Measurements from ENCODE around the gene BAG5. TPM values are rescaled to one million over a fixed set of nuclear protein-coding genes. Genes with fewer than 3 reads are reported as not detected.
"Not testable (repeated sequence)": the region's sequence is repeated elsewhere in the genome, so short reads cannot be mapped to it uniquely, and the experiment has no call there.

Gene BAG5
- total RNA-seq, 1 donor: 30.8 TPM

- H3K4me1 ChIP-seq (ENCODE audit: insufficient read depth, low read length): peaks cover 22% of the 10 kb centered on the region
- H3K36me3 ChIP-seq (ENCODE audit: insufficient read depth, low read length): peaks cover 13% of the 10 kb centered on the region
- H3K79me2 ChIP-seq (ENCODE audit: insufficient read depth, low read length): no peaks in the 10 kb centered on the region
- peak; percentile 60 for DNase-seq (ENCODE audit: insufficient read length, low spot score, missing footprints)
- no peaks in the 10 kb centered on the region for H3K27me3 ChIP-seq (ENCODE audit: insufficient read depth, low read length)
- H3K27ac ChIP-seq (ENCODE audit: low read depth, low read length): no peak overlapping the region
- H4K20me1 ChIP-seq (ENCODE audit: insufficient read depth, low read length): peaks cover 11% of the 10 kb centered on the region
- no peak overlapping the region for H3K4me3 ChIP-seq (ENCODE audit: insufficient read depth, low read length)
- no peak overlapping the region for H2AFZ ChIP-seq (ENCODE audit: low read length)
- TF ChIP-seq CTCF (IDR thresholded peaks at IDR 0.05; ENCODE audit: extremely low read depth, low read depth, low read length): no peak
- no peaks in the 10 kb centered on the region for H3K9me3 ChIP-seq (ENCODE audit: low read depth, low read length)
- H3K4me2 ChIP-seq (ENCODE audit: insufficient read depth, low read length): no peak overlapping the region
These were observed 47.6 kb downstream of the BAG5 start for GRCh38 chr14:103514596-103515421.

- peaks cover 15% of the 10 kb centered on the region for H3K4me1 ChIP-seq (ENCODE audit: insufficient read depth, low read length)
- peaks cover 23% of the 10 kb centered on the region for H3K36me3 ChIP-seq (ENCODE audit: insufficient read depth, low read length)
- peaks cover 7% of the 10 kb centered on the region for H4K20me1 ChIP-seq (ENCODE audit: insufficient read depth, low read length)
- H3K79me2 ChIP-seq (ENCODE audit: insufficient read depth, low read length): no peaks in the 10 kb centered on the region
- H3K27ac ChIP-seq (ENCODE audit: low read depth, low read length): peak overlapping the region; percentile 38
- no peak overlapping the region for H3K4me3 ChIP-seq (ENCODE audit: insufficient read depth, low read length)
- no peak overlapping the region for H3K4me2 ChIP-seq (ENCODE audit: insufficient read depth, low read length)
- no peak overlapping the region for H2AFZ ChIP-seq (ENCODE audit: low read length)
- no peak for TF ChIP-seq CTCF (IDR thresholded peaks at IDR 0.05; ENCODE audit: extremely low read depth, low read depth, low read length)
- H3K9me3 ChIP-seq (ENCODE audit: low read depth, low read length): no peaks in the 10 kb centered on the region
- H3K27me3 ChIP-seq (ENCODE audit: insufficient read depth, low read length): no peaks in the 10 kb centered on the region
- peak; percentile 99 for DNase-seq (ENCODE audit: insufficient read length, low spot score, missing footprints)
These were observed 49.5 kb downstream of the BAG5 start for GRCh38 chr14:103512701-103513611.

GRCh38 chr14:103512180-103512579 lies 50.3 kb downstream of the BAG5 start:
- H3K4me3 ChIP-seq (ENCODE audit: insufficient read depth, low read length); H4K20me1 ChIP-seq (ENCODE audit: insufficient read depth, low read length); H3K79me2 ChIP-seq (ENCODE audit: insufficient read depth, low read length); H3K27me3 ChIP-seq (ENCODE audit: insufficient read depth, low read length); H2AFZ ChIP-seq (ENCODE audit: low read length); H3K9me3 ChIP-seq (ENCODE audit: low read depth, low read length); H3K4me2 ChIP-seq (ENCODE audit: insufficient read depth, low read length); DNase-seq (ENCODE audit: insufficient read length, low spot score, missing footprints): not testable (repeated sequence)
- Histone ChIP-seq H3K27ac (ENCODE audit: low read depth, low read length) (peak overlapping the region; percentile 38), H3K4me1 (ENCODE audit: insufficient read depth, low read length) (peaks cover 15% of the 10 kb centered on the region), H3K36me3 (ENCODE audit: insufficient read depth, low read length) (peaks cover 31% of the 10 kb centered on the region)

- H3K79me2 ChIP-seq (ENCODE audit: insufficient read depth, low read length): no peaks in the 10 kb centered on the region
- no peaks in the 10 kb centered on the region for H3K9me3 ChIP-seq (ENCODE audit: low read depth, low read length)
- H3K4me2 ChIP-seq (ENCODE audit: insufficient read depth, low read length): no peak overlapping the region
- H3K36me3 ChIP-seq (ENCODE audit: insufficient read depth, low read length): peaks cover 31% of the 10 kb centered on the region
- peaks cover 8% of the 10 kb centered on the region for H4K20me1 ChIP-seq (ENCODE audit: insufficient read depth, low read length)
- TF ChIP-seq CTCF (IDR thresholded peaks at IDR 0.05; ENCODE audit: extremely low read depth, low read depth, low read length): no peak
- peak; percentile 44 for DNase-seq (ENCODE audit: insufficient read length, low spot score, missing footprints)
- no peak overlapping the region for H3K27ac ChIP-seq (ENCODE audit: low read depth, low read length)
- H3K4me1 ChIP-seq (ENCODE audit: insufficient read depth, low read length): peaks cover 15% of the 10 kb centered on the region
- no peaks in the 10 kb centered on the region for H3K27me3 ChIP-seq (ENCODE audit: insufficient read depth, low read length)
- H2AFZ ChIP-seq (ENCODE audit: low read length): no peak overlapping the region
- no peak overlapping the region for H3K4me3 ChIP-seq (ENCODE audit: insufficient read depth, low read length)
These were observed 51.4 kb downstream of the BAG5 start for GRCh38 chr14:103510724-103511693.

Data from osteoblast (primary cell).